ENCODE data around the gene IL15RA.

Gene IL15RA

GRCh38 chr10:5976512-5977470 lies 552 bp downstream of the IL15RA start:
- TF ChIP-seq CTCF (IDR thresholded peaks at IDR 0.05) (no peak), ZFX (IDR thresholded peaks at IDR 0.05; ENCODE audit: borderline replicate concordance) (no peak)
- H3K27ac ChIP-seq = no peak overlapping the region

- H3K27ac ChIP-seq = no peak overlapping the region
- no peak for TF ChIP-seq CTCF (IDR thresholded peaks at IDR 0.05)
- TF ChIP-seq ZFX (IDR thresholded peaks at IDR 0.05; ENCODE audit: borderline replicate concordance) = no peak
These were observed 1.5 kb downstream of the IL15RA start for GRCh38 chr10:5975641-5976473.

- TF ChIP-seq CTCF (IDR thresholded peaks at IDR 0.05) (no peak), ZFX (IDR thresholded peaks at IDR 0.05; ENCODE audit: borderline replicate concordance) (no peak)
- H3K27ac ChIP-seq = no peak overlapping the region
These were observed 4.3 kb downstream of the IL15RA start for GRCh38 chr10:5973069-5973468.

GRCh38 chr10:5971886-5972285 lies 5.5 kb downstream of the IL15RA start:
- no peak overlapping the region for H3K27ac ChIP-seq
- no peak for TF ChIP-seq ZFX (IDR thresholded peaks at IDR 0.05; ENCODE audit: borderline replicate concordance)
- TF ChIP-seq CTCF (IDR thresholded peaks at IDR 0.05) = no peak

- TF ChIP-seq ZFX (IDR thresholded peaks at IDR 0.05; ENCODE audit: borderline replicate concordance) = no peak
- no peak for TF ChIP-seq CTCF (IDR thresholded peaks at IDR 0.05)
- no peak overlapping the region for H3K27ac ChIP-seq
These were observed 6.0 kb downstream of the IL15RA start for GRCh38 chr10:5971315-5971832.

- TF ChIP-seq CTCF (IDR thresholded peaks at IDR 0.05) (no peak), ZFX (IDR thresholded peaks at IDR 0.05; ENCODE audit: borderline replicate concordance) (no peak)
- no peak overlapping the region for H3K27ac ChIP-seq
These were observed 6.8 kb downstream of the IL15RA start for GRCh38 chr10:5970527-5970926.
